Daoy (cell line): ENCODE results near the gene PDGFB. TPM values are rescaled to one million over a fixed set of nuclear protein-coding genes. Genes with fewer than 3 reads are reported as not detected.

Source experiments
- DNase-seq: peaks from one replicate; pipeline ENCODE4 v3.0.0-alpha.2; 2015; ENCODE audit warnings: low read depth
- total RNA-seq: library from RNA; depleted of rRNA; stranded (reverse); fragments of >200 nt; shearing (Covaris generic); gene quantifications from 2 replicates; pipeline ENCODE4 v1.2.3, GENCODE V29; 2014

Gene PDGFB
- total RNA-seq, 1 experiment from 2014 or later, result 0.11 TPM

DNA sequence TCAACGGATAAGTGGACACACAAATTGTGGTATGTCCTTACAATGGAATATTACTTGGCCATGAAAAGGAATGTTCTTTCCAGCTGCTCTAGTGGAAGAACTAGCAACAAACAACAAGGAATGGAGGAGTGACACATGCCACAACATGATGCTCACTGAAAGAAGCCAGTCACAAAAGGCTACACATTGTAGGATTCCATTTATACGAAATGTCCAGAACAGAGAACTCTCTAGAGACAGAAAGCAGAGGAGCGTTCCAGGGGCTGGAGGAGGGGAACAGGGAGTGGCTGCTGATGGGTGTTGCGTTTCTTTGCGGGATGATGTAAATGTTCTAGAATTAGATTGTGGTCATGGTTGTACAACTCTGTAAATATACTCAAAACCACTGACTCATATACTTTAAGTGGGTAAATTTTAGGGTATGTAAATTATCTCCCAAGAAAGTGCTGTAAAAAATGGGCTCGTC is 32.4 kb upstream of the PDGFB start:
- peak; percentile 74 for DNase-seq

DNA sequence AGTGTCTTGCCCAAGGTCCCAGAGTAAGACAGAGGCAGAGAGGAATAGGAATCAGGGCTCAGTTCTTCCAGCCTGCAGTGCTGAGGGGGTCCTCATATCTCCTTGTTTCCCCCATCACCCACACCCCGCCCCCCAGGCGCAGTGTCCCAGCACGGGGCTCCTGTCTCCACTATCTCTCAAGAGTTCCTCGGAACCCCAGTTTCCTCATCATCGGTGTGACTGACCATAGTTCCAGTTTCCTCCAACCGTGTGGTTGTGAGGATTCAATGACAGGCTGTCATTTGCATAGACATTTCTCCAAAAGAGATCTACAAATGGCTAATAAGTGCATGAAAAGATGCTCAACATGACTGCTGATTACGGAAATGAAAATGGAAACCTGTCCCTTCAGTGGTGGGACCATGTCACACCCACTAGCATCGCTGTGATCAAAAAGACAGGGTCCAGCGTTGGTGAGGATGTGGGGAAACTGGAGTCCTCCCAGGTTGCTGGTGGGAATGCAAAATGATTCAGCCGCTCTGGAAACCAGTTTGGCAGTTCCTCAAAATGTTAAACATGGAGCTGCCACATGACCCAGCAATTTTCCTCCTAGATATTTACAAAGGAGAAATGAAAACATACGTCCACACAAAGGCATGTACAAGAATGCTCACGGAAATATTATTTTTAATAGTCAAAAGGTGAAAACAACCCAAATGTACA is 31.8 kb upstream of the PDGFB start:
- DNase-seq, result no peak

DNA sequence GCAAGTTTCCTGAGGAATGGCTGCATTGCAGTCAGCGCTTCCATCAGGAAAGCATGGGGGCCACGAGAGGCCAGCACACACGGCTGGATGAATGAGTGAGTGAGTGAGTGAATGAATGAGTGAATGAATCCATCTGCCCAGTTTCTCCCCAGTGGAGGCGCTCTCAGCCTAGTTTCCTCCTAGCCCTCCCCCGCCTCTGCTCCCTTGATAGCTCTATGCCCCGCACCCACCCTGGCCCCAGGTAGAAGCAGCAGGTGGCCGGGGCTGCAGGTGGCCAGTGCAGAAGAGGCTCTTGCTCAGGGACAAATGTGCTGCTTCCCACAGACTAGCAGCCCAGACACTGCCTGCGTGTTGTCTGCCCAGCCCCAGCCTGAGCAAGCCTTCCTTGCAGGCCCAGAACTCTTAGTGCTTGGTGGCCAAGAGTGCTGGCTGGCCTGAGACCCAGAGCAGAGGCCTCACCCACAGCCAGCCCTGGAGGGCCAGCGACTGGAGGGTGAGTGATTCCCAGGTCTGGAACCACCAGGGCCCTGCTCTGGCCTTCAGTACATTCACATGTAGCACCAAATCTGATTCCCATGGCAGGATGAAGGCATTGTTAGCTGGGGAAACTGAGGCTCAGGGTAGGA is 31.1 kb upstream of the PDGFB start:
- DNase-seq, result no peak

DNA sequence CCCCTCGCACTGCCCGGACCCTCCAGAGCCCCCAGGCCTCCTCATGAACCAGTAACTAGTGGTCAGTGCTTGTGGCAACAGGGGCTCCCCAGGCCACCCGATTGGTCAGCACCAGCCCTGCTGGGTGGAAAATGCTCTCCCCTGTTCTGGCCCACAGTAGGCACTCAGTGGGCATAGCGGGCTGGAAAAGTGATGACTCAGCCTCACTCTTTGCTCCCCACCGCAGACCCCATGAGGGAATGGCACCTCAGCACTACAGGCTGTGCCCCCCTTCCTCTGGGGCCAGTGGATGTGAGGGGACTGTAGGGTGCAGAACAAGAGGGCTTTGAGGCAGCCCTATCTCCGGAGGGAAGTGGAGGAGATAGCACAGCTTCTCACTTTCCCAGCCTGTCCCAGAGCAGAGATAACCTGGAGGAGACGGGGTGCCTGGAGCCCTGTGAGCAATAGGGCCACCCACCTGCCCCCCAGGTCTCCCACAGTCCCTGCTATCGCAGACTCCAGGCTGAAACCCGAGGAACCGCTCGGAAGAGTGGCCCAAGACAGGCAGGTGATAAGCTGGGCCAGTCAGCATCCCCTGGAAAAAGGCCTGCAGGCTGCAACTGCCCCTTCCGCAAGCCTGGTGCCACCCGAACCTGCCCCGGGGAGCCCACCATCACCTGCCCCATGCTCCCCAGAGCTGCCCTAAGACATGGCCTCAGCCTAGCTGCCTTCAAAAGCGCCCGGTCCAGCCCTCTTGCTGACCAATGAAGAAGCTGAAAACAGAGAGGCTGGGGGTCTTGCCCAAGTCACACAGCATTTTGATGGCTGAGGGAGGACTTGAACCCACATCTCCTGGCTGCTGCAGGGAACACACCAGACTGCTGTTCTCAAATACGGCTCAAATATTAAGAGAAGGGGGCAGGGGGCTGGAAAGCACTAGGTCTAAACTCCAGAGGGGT is 29.4 kb upstream of the PDGFB start:
- DNase-seq, result no peak

DNA sequence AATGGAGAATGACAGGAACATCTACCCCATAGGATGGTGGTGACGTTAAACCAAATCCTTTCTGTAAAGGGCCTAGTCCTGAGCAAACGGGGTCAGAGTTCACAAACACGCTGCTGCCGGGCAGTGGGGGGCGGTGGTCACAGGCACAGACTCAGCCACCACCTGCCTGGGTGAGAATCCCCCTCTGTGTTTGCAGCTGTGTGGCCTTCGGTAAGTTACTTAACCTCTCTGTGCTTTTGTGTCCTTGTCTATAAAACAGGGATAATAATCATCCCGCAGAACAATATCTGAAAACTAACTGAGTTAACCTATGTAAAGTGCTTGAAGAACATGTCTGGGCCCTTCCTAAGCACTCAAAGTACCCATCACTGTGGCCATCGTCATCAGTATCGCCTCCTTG is 26.0 kb upstream of the PDGFB start:
- no peak for DNase-seq

DNA sequence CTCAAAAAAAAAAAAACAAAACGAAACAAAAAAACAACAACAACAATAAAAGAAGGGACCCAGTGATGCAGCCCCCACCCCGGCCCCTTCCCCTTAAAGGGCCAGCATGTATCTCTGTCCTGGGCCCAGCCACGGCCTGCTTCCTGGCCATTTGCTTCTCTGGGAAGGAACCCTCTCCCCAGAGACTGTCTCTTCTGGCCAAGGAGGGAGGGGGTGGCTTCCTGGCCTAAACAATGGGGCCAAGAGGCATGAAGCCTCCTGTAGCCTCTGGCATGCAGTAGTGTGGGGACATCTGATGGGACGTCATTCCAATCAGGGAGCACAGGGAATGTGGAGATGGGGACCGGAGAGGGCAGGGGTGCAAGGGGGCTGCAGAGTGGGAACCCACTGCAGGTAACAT is 25.5 kb upstream of the PDGFB start:
- no peak for DNase-seq

DNA sequence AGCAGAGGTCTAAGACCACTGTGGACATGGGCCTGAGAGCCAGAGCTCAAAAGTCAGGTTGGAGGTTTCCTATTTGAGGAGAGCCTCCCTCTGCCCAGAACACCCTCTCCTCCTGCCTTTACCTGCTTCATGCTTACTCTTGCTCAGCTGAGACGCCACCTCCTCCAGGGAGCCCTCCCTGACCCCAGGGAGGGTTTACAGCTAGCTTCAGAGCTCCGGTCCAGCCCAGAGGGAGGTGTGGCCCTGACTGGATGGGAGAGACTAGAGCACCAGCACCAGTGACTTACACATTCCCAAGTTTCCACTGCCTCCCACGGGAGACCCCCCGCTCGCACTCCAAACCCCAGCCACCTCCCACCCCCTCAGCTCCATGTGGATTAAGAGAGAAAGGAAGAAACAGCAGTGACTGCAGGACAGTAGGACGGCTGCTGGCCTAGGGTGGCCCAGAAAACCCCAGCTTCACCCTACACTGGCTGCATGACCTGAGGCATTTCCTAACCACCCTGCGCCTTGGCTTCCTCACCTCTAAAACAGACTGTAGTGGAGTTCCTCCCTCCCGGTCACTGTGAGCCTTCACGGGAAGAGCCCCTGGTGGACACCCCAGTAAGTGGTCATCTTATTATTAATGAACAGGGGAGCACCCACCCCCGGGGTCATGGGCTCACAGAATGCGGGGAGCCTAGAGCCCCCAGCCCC is 24.5 kb upstream of the PDGFB start:
- no peak for DNase-seq

DNA sequence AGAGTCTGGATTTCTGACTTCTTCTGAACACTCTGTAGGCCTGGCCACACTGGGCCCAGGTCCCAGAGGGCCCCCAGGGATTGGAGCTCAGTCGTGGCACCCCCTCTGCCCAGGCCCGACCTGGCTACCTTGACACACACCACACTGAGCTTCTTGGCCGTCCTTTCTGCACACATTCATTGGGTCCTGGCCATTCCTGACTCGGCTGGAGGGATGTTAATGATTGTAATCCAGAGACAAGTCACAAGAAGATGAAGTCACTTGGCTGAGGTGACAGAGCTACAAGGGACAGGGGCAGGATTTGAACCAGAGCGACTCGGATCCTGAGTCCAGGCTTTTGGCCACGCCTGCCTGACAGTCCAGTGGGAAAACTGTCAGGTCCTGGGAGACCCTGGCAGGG is 23.9 kb upstream of the PDGFB start:
- DNase-seq, result no peak

DNA sequence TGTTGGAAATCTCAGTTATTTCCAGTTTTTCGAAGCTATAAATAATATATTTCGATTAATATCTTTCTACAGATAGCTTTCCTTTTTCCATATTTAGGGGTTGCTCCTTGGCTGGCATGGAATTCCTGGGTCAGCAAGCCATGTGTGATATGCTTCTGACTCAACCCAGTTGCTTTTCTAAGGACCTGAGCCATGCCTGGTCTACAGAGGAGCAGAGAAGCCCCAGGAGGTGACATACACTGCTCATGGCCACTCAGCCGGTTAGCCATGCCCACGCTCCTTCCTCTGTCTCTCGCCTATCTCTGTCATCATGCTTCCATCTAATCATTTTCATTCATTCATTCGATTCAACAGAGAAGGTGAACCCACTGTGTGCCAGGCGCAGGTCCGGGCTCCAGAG is 23.2 kb upstream of the PDGFB start:
- DNase-seq, result no peak

DNA sequence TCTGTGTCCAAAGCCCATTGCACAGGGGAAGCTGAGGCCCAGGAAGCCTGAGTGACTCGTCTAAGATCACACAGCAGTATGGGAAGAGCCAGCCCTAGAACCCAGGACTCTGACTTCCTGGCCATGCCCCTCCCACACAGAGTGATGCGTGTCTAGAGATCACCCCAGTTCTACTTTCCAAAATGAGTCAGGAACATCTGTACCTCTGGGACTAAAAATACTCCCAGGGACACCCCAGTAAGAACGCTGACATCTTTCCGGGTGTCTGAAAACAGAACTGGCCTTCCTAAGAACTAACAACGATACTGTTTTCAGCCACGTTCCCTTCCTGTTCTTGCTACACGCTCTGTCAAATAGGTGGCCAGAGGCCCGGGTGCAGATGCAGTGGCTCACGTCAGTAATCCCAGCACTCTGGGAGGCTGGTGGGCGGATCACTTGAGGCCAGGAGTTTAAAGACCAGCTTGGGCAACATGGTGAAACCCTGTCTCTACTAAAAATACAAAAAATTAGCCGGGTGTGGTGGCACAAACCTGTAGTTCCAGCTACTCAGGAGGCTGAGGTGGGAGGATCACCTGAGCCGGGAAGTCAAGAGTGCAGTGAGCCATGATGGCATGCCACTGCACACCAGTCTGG is 21.7 kb upstream of the PDGFB start:
- no peak for DNase-seq

DNA sequence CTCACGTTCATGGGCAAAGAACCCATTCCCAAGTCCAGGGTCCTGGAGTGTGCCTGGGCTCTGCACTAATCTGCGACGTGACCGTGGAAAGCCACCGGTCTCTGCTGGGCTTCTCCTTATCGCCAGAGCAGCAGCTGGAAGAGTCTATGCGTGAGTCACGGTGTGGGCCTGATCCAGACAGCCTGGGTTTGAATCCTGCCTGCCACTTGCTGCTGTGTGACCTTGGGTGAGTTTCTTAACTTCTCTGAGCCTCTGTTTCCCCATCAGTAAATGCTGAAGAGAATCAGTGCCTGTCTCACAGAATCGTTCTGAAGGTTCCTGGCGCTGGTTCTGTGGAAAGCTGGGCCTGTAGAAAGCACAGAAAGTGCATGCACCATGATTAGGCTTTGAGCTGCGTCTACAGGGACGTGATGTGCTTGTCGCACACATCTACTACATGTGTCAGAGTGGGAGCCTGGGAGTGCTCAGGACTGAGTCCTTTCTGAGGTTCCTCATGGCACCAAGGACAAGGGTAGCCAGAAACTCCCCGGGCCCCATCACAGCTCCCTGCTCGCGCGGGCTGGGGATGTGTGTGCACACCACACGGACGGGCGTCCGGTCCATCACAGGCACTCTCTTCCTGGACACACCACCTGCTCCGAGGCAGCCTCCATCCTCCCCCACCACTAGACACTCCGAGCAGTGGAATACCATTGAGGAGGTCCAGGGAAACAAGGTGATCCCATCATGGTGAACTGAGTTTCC is 20.5 kb upstream of the PDGFB start:
- DNase-seq, result no peak

DNA sequence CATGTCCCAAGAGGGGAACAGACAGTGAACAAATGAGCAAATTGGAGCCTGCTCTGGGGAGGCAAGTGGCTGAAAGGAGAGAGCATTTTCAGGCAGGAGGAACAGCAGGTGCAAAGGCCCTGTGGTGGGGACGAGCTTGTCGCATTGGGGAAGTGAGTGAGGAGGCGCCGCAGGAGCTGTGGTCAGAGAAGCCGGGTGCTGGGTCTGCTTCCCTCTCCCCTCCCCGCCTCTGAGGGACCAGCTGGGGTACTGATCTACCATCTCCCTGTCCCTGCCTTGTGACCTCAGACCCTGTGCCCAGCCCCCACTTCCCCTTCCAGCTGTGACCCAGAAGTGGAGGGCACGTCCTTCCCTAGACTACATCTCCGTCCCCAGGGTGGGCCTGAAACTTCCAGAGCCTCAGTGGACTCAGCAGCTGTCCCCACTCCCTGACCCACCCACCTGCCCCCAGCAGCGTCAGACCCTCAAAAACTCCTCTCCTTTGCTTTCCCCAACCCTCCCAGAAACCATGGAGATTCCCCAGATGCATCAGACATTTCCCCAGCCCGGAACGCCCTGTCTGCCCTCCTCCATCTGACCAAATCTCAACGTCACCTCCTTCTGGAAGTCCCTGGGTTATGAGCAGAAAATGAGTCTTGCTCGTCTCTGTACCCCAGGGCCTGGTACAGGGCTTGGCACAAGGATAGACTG is 19.7 kb upstream of the PDGFB start:
- DNase-seq, result no peak

DNA sequence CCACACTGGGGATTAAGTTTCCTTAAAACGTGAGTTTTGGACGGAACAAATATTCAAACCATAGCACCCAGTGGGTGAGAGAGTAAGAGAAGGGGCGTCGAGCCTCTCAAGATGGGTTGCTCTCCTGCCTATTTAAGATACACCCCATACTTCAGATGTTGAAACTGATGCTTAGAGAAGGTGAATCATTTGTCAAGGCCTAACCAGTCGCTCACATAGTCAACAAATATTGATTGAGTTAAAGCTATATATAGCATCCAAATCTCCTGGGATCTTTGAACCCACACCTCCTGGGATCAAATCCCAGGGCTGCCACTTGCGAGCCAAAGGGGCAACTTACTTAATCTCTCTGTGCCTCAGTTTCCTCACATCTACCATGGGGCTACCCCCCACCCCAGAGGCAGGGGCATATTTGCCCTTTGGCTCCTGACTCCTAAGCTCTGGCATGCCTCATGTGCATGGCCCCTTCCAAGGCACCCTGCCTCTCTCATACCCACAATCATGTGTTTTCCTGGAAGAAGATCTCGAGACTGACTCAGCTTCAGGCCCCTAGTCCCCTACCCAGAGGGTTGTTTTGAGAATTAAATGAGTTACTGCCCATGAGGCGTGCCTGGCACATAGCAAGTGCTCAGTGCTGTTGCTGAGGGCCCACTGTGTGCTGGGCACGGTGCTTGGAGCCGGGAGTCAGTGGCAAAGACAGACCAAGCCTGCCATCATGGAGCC is 19.0 kb upstream of the PDGFB start:
- DNase-seq, result no peak

DNA sequence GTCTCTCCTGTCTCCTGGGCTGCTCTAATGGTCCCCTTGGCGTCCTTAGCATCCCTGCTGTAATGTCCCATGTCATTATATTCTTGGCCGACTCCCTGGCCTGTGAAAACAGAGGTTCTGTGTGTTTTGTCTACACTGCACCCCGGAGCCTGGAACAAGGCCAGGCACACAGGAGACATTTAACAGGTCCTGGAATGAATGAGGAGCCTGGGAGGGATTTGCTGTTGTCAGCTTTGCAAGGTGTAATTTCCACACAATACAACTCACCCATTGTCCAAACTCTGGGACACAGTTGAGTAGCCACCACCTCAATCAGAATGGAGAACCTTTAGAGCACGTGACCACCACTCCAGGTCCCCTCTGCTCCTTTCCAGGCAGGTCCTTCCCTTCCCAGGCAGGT is 14.9 kb upstream of the PDGFB start:
- DNase-seq, result no peak

DNA sequence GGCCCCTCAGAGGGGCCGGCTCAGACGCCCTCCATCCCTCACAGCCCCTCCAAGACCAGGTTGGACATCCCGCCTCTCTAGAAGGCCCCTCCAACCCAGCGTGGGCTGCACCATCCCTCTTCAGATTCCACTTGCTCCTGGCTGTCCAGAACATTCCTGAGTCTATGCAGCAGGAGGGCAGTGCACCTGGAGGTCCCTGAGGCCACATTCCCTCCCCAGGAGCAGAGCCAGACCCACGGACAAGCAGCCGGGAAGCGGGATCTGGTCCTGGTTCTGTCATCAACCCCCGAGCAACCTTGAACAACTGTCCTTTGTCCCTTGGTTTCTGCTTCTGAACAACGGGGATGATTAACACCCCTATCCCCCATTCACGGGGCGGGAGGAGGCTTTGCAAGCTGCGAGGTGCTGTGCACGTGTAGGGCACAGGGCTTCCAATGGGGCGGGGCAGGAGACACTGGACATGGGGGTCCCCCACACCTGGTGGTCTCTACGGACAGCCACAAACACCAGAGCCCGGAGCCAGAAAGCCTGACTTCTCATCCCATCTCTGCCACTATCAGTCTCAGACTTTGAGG is 13.2 kb upstream of the PDGFB start:
- no peak for DNase-seq

DNA sequence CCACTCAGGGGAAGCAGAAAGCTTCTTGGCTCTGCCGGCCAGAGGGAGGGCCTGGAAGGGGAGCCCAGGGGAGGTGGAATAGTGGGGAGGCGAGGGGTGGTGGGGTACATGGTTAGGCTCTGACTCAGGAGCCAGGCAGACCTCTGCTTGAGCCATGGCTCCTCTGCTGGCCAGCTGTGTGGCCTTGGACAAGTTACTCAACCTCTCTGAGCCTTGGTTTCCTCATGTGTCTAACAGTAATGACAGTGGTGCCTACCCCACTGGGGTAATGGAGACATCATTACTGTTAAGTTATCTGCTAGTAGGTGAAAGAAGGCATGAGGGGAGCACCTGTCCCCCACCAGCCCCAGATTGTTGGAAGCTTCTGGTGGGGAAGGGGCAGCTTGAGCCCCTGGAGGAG is 12.2 kb upstream of the PDGFB start:
- DNase-seq, result no peak

DNA sequence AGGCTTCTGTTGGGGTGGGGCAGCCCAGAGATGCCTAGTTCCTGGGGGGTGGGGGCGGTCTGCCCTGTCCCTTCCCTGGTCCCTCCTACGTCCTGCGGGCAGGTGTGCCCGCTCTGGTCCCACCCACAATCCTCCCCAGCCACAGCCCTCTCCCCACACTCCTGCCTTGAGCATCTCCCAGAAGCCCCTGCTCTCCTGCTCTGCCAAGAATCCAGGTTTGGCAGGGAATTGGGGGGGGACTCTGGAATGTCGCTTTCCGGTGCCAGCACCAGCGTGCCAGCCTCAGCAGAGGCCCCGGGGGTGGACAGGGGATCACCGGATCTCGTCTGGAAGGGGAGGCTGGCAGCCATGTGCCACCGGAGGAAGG is 11.4 kb upstream of the PDGFB start:
- DNase-seq, result no peak

DNA sequence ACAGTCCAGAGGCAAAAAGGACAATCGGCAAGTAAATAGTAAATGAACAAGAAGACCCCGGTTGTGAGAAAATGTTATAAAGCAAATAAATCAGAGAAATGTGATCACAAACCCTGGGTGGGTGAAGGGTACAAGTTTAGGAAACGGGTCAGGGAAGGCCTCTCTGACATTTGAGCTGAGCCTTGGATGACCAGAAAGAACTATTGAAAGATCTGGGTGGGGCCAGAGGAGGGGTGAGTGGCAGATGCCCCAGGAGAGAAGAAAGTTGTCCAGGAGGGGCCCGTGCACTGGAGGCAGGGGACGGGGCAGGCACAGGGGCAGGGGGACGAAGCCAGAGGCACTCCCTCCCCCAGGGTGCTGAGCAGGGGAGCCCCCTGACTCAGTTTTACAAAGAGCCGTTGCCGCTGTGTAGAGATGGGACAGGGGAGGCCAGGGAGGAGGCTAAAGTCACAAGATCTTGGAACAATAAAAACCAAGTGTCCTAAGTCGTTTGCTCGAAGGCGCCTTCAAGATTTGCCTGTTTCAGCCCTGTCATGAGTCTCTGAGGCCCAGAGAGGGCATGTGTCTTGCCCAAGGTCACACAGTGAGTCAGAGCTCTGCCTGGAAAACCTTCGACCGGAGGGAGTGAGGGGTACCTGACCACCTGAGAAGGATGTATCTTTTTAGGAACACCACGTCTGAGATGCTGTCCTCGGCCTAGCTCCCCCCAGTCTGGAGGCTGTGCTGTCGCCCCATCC is 10.8 kb upstream of the PDGFB start:
- no peak for DNase-seq
